K562 (cell line): ENCODE data around the gene CHD2. TPM values are rescaled to one million over a fixed set of nuclear protein-coding genes. Genes with fewer than 3 reads are reported as not detected.

Experiments
- ADNP ChIP-seq: fragments of 200-800 bp; sonication (Bioruptor generic); IDR thresholded peaks from 2 replicates; pipeline ENCODE4 v1.6.1; 2016; ENCODE audit warnings: missing genetic modification characterization, missing compliant biosample characterization
- BACH1 ChIP-seq: fragments of 200-800 bp; sonication (Bioruptor generic); IDR thresholded peaks from 2 replicates; pipeline ENCODE4 v1.6.1; 2016; ENCODE audit warnings: missing genetic modification characterization, missing compliant biosample characterization
- CBFA2T3 ChIP-seq: fragments of 450-650 bp; IDR thresholded peaks from 2 replicates; pipeline ENCODE4 v1.6.1; 2017
- CTCF ChIP-seq, 3 experiments: IDR thresholded peaks in 2 of 3; conservative IDR thresholded peaks in 1 of 3; 2 replicates each; pipeline ENCODE4 v1.5.1; 2011 to 2012; ENCODE audit warnings: low read length in 3 of 3, mild to moderate bottlenecking in 3 of 3, control low read depth in 2 of 3, improper control_type of control experiment in 1 of 3, inconsistent platforms in 1 of 3, low read depth in 1 of 3, mixed read lengths in 1 of 3, moderate library complexity in 1 of 3; ENCODE audit not compliant: insufficient read depth in 2 of 3
- E2F1 ChIP-seq: sonication (generic); formaldehyde crosslinking; IDR thresholded peaks from 2 replicates; pipeline ENCODE4 v1.8.1; 2023; ENCODE audit warnings: mild to moderate bottlenecking, missing genetic modification reagents, moderate library complexity
- FOXK2 ChIP-seq, 2 experiments: fragments of 450-650 bp; IDR thresholded peaks in 1 of 2; conservative IDR thresholded peaks in 1 of 2; 2 replicates each; pipeline ENCODE4 v1.6.1; 2016; ENCODE audit warnings: low read depth in 2 of 2, mild to moderate bottlenecking in 1 of 2
- HDAC2 ChIP-seq: fragments of 450-650 bp; IDR thresholded peaks from 2 replicates; pipeline ENCODE4 v1.6.1; 2016; ENCODE audit warnings: mild to moderate bottlenecking
- NFATC3 ChIP-seq: fragments of 450-650 bp; IDR thresholded peaks from 2 replicates; pipeline ENCODE4 v1.6.1; 2017; ENCODE audit warnings: mild to moderate bottlenecking
- SRF ChIP-seq, 2 experiments: fragments of 250-450, 450-650 bp in 1 of 2; sonication (Bioruptor Pico) in 1 of 2; sonication (generic) in 1 of 2; formaldehyde crosslinking; IDR thresholded peaks; 2 replicates each; pipeline versions ENCODE4 v1.5.0 to v1.5.1; 2020 to 2022; ENCODE audit warnings: mild to moderate bottlenecking in 1 of 2, missing genetic modification reagents in 1 of 2
- TEAD4 ChIP-seq, 2 experiments: sonication (generic) in 1 of 2; formaldehyde crosslinking in 1 of 2; IDR thresholded peaks; 2 replicates each; pipeline versions ENCODE4 v1.6.1 to v1.8.0; 2012 to 2022; ENCODE audit warnings: borderline replicate concordance in 1 of 2, inconsistent platforms in 1 of 2, low read length in 1 of 2, mild to moderate bottlenecking in 1 of 2, missing genetic modification reagents in 1 of 2
- ZKSCAN1 ChIP-seq: fragments of 150-350 bp; IDR thresholded peaks from 2 replicates; pipeline ENCODE4 v1.6.1; 2016; ENCODE audit warnings: low read depth, low read length
- ZKSCAN3 ChIP-seq: fragments of 250-450 bp; sonication (Bioruptor Pico); IDR thresholded peaks from 2 replicates; pipeline ENCODE4 v1.4.0; 2020
- ZNF212 ChIP-seq: fragments of 450-650 bp; formaldehyde crosslinking; IDR thresholded peaks from 2 replicates; pipeline ENCODE4 v1.4.0; 2020; ENCODE audit warnings: mild to moderate bottlenecking
- ZNF589 ChIP-seq: fragments of 200-800 bp; sonication (Bioruptor generic); IDR thresholded peaks from 2 replicates; pipeline ENCODE4 v1.6.1; 2016; ENCODE audit warnings: low read depth, missing genetic modification characterization, missing compliant biosample characterization
- polyA plus RNA-seq, 8 experiments: library from polyadenylated mRNA; depleted of rRNA in 4 of 8; stranded (reverse) in 5 of 8; unstranded in 3 of 8; fragments of >200 nt; fragmentation: Nextera tagmentation in 2 of 8; fragmentation: Illumina TruSeq in 1 of 8; extraction: Ambion mirVana in 2 of 8; extraction: Trizol in 1 of 8; gene quantifications; 2 replicates each; pipeline versions ENCODE4 v1.2.1 to v1.2.3, GENCODE V29; 2011 to 2014; ENCODE audit warnings: inconsistent platforms in 1 of 8, missing spikeins in 1 of 8
- total RNA-seq, 7 experiments: library from RNA; depleted of rRNA in 6 of 7; stranded (reverse); fragments of >200 nt in 6 of 7; fragmentation: Illumina TruSeq in 2 of 7; extraction: Trizol in 2 of 7; gene quantifications; 2 replicates each; pipeline versions ENCODE4 v1.2.1 to v1.2.3, GENCODE V29; 2011 to 2021; ENCODE audit warnings: low replicate concordance in 1 of 7

The CHD2 gene
- total and polyA plus RNA-seq, 9 of the 15 experiments (the other 6 are each of a cell fraction or from before 2014, with no cell fraction given) = 38.9 to 70.8 (median 56.2) TPM

DNA sequence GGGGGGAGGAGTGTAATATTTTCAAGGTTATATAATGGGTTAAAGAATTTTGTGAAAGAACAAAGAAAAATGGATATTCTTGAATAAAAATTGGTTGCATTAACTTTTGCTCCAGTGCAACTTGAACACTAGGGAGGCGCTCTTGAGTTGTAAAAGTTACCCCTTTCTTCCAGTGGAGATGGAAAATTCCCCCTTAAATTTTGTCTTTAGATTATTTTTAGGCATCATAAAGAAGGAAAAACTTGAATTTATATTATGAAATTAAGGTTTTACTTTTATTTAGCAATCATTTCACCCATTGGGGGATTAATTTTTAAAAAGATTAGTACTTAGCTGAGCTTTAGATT is 550 bp upstream of the CHD2 start (continued):
- TF ChIP-seq ZNF212 (CRISPR knock-in tag) (no peak), SRF (CRISPR knock-in tag; IDR thresholded peaks at IDR 0.05) (no peak), ZKSCAN1 (no peak), CBFA2T3 (no peak), ADNP (peak; percentile 88), NFATC3 (peak; percentile 12; the same call in 1 of the 2 replicates), ZNF589 (CRISPR knock-in tag) (0 out of 2 replicates have a peak, but pooled peaks have one; percentile 17), FOXK2 (conservative IDR thresholded peaks at IDR 0.05 in 1 of 2, IDR thresholded peaks at IDR 0.05 in 1 of 2; ENCODE audit: low read depth in 2 of 2) (0 out of 4 replicates have a peak, but pooled peaks of 1 of the 2 experiments have one; percentile 8), ZKSCAN3 (CRISPR knock-in tag) (no peak), E2F1 (CRISPR knock-in tag) (no peak), HDAC2 (0 out of 2 replicates have a peak, but pooled peaks have one; percentile 12), TEAD4 (IDR thresholded peaks at IDR 0.05; ENCODE audit: low read length) (peak; percentile 37; the same call in 1 of the 2 replicates), TEAD4 (CRISPR knock-in tag; IDR thresholded peaks at IDR 0.05; ENCODE audit: borderline replicate concordance) (no peak), BACH1 (tag) (no peak), CTCF (IDR thresholded peaks at IDR 0.05 in 2 of 3, conservative IDR thresholded peaks at IDR 0.05 in 1 of 3; ENCODE audit: insufficient read depth in 2 of 3, low read depth in 1 of 3, low read length in 3 of 3) (peak; percentile 34 to 75 (median 62); a peak in 5 of 6 replicates)
- TF ChIP-seq, all 486 proteins: peak for 13
